NK-92 treated with Interleukin-12 subunit alpha and Interleukin-12 subunit beta, amount 100 ng/mL, for 24 hours (cell line): ENCODE measurements around the gene HMG20A.

ENCODE experiments used
- DNase-seq: peaks from one replicate; lab custom pipeline; 2025; lab: John Stamatoyannopoulos, UW

The HMG20A gene

DNA sequence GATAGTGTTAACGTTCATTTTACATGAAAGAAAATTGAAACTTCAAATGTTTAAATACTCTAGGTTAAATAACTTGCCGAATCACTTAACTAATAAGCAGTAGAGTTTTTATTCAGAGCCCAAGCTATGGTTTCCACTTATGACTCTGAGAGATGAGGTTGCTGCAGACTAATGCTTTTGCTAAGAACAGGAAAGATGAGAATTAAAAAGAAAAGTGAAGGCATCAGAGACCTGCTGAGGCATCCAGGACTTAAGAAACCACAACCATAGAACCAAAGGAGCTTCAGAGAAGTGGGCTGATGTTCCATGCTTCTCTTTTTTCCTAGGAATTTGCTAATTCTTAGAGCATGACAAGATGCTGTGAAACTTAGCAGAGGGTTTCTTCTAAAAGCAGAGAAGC is 9.5 kb downstream of the HMG20A start:
- no peak for DNase-seq

DNA sequence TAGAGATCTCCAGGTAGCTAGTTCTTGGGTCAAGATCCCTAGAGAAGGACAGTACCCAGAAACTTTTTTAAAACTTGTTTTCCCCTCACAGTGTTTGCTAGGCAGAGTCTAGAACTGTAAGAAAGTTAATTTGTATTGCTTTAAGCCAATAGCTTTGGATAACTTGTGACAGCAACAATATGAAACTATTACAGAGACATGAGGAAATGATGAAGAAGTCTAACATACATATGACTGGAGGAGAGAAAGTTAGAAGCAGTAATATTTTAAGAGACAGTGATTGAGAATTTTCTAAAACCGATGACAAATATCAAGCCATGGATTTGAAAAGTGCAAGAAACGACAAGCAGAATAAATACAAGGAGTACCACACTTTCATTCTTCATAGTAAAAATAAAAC is 10.0 kb downstream of the HMG20A start:
- no peak for DNase-seq

DNA sequence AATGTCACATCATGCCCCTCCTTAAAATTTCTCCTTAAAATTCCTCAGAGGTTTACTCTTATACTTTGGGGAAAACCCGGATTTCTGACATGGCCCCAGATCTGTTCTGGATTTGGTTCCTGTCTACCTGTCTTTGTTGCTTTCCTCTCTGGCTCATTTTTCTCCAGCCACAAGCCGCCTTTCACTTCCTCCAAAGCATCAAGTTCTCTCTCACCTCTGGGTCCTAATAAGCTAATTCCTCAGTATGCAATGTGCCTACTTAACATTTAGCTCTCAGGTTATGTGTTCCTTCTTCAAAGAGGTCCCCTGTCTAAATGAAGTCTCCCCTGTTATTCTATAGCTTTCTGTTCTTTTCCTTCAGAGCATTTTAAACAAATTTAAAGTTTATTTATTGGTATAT is 16.1 kb downstream of the HMG20A start:
- no peak for DNase-seq

DNA sequence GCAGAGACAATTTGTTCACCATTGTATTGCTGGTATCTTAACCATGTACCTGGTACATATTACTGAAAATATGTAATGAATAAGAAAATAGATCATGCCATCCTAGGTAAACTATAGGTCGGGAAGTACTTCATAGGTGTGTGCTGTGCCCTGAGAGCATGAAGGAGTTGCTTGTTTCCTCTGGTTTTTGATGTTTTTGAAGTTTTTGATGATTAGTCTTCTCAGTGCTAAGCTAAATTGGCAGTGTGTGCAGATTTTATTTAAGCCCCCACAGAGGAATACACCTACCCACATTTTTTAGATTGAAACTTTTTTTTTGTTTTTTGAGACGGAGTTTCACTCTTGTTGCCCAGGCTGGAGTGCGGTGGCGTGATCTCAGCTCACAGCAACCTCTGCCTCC is 16.6 kb downstream of the HMG20A start:
- no peak for DNase-seq

DNA sequence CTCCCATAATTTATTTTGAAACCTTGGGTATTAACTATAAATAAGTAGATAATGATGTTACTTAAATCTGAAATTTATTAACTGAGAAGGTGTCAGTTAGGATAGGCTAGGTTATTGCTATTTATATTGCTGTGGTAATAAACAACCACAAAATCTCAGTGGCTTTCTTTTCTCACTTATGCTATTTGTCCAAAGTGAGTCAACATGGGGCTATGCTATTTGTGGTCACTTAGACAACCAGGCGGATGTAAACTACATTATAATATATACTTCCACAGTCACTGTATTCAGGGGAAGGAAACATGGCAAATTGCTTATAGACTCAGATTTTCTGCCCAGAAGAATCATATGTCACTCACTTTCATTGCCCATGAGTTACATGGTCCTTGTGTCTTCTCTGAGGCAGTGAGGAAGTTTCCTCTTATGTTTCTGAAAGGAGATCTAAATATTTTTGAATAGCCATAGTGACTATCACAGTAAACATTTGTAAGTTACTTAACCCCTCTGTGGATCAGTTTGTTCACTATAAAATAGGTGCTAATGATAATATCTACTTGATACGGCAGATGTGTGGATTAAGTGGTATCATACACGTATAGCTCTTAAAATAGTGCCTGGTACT is 19.8 kb downstream of the HMG20A start:
- no peak for DNase-seq

DNA sequence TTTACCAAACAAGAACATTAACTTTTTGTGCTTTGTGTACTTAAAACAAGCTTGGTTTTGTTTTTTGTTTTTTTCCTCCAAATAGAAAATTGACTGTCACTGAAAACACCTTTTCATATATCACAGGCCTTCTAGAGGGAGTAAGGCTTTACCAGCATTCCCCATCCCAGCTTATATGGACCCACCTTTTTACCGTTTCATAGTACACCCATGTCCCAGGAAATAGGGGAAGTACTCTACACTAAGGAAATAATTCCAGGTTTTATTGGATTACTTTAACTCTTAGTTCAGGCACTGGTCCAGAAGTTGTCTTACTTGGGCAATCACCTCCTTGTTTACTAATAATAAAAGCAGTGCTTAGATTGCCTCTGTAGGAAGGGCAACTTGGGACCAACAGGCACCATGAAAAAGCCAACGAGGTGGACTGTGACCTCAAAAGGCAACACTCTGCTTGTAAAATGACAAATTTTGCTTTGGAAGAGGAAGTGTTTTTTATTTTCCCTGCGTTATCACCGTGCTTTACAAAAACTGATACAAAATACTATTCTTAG is 26.2 kb downstream of the HMG20A start:
- DNase-seq = no peak

DNA sequence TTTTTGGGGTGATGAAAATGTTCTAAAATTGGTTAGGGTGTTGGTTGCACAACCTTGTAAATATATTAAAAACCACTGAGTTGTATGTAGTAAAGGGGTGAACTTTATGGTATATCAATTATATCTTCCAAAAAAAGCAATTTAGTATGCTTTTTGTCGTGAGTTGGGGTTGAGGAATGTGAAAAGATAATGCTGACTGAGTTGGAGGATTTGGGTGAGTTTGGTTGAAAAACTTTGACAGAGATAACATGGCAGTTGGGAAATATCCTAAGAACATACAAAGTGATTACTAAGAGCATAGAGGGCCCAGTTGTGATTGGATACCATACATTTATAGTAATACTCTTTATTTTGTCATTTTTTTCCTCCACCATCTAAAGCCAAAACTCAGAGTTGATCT is 33.6 kb downstream of the HMG20A start:
- DNase-seq = no peak

DNA sequence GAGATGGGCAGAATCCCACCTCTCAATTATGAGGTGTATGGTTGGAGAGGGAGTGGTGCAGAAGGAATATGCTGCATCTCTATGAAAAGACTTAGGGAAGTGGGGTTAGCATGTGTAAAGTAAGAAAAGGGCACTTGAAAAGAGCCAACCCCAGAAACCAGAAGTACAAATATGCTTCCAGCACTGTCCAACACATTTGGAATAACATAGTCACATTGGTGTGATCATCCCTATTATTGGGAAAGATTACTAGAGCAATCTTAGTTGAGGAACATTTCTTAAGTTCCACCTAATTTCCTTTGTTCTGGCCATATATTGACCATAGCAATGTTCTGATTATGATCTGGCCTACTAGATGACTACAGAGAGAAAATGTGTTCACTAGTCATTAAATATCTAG is 34.3 kb downstream of the HMG20A start:
- DNase-seq = no peak

DNA sequence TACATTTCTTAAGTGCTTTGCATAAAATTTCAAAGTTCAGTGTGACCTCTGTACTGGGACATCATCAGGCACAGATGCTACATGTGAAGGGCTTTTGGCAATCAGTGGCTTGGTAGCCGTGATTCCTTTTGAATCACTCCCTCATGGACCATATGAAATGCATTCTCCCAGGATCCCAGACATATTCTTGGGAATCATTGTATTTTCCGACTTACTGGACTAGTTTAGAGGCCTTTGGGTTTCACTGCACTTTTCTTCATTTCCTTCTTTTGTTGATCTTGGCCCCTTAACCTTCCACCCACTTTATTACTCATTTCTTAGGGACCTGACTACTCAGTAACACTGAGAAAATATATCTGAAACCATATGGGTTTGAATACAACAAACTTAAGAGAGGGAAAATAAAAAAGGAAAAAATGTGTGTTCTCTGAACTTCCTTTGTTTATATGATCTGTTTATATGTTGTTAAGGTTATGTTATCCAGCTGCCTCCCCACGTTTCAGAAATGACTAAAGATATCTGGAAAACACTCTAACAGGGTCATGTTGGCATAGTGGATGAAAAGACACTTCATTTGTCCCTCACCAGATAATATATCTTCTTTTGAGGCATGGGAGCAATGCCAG is 35.1 kb downstream of the HMG20A start:
- no peak for DNase-seq

DNA sequence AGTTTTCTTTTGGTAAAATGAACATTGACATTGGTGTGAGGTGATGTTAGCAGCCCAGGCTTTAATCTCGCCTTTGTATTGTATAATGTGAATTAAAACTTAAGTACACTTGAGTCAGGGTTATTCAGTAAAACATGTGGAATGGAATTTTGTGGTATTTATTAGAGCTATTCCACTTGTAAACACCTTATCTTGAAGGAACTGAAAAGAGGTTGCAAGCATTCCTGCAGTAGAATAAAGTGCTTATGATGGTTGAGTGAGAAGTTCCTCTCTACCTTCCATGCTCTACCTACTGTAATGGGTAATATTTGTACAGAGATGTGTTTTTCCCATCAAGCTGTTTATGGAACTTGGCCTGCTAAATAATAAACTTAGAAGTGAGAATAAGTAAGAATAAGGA is 36.1 kb downstream of the HMG20A start:
- no peak for DNase-seq

DNA sequence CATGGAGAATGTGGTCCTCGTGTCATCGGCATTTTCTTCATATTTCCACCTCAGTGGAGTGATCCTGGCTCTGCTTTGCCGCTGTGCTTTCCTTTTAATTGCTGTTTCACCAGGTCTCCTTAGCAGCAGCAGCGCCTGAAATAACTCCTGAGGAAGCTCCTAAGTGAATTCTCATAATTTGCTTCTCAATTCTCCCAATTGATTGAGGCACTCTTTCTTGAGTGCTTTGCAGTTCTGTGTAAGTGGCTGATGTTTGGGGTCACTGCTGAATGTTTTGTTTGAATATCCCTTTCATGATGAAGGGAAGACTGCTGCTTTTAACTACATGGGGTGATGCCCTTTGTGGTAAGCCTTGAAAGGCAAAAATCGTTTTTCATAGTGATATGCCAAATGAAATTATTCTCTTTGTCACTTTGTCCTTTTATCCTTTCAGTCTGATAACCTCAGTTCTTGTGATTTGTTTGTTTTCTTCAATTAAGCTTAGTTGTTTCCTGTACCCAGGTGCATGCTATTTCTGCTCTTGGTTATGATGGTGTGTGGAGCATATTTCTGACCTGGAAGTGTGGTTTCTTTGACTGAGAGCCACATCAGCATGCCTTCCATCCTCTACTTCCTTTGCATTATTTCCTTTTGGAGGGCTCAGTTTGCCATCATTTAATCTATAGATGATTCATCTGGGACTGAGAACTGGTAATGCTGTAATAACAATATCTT is 36.7 kb downstream of the HMG20A start:
- no peak for DNase-seq

DNA sequence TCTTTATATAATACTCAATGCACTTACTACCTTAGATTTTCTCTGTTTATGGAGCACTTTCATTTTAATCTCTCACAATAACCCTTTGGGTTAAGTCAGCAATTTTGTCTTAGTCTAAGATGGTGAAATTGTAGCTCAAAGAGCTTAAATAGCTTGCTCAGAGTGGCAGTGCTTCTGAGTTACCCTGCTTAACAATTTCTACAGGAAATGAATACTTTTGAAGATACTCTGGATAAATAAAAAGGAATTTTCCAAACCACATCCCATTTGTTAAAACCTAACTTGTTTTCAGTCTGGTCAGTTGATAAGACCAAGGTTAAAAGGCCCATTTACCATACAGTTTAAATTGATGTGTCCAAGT is 37.2 kb downstream of the HMG20A start:
- DNase-seq = no peak

DNA sequence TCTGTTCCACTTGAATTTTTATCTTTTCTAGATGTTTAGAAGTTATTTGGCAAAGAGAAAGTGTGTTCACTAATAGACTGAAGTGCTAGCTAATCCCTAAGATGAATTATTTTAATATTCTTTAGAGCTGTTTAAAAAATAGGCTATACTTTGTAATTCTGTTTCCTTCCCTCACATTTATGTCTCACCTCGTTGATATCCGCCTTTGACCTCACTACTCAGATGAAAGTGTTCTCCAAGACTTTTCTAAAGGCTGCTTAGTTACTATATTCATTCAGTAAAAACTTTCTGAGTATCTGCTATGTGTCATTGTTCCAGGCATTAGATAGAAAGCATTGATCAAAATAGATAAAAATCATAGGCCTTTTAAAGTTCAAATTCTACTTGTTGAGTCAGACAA is 38.3 kb downstream of the HMG20A start:
- no peak for DNase-seq

DNA sequence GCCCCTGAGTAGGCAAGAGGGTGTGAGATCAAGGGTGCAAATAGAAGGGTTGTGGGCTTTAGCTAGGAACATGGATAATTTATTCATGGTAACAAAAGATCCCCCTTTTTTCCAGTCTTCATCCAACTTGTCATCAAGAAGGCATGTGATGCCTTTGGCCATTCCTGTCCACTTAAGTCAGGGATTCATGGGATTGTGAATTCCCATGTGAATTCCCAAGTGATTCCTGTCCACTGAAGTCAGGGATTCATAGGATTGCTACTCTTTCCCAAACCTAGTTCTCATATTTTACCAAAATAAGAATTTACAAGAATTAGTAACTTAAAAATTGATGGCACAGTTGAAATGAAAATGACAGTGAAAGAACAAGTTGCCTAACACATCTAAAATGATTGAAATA is 40.8 kb downstream of the HMG20A start:
- no peak for DNase-seq

DNA sequence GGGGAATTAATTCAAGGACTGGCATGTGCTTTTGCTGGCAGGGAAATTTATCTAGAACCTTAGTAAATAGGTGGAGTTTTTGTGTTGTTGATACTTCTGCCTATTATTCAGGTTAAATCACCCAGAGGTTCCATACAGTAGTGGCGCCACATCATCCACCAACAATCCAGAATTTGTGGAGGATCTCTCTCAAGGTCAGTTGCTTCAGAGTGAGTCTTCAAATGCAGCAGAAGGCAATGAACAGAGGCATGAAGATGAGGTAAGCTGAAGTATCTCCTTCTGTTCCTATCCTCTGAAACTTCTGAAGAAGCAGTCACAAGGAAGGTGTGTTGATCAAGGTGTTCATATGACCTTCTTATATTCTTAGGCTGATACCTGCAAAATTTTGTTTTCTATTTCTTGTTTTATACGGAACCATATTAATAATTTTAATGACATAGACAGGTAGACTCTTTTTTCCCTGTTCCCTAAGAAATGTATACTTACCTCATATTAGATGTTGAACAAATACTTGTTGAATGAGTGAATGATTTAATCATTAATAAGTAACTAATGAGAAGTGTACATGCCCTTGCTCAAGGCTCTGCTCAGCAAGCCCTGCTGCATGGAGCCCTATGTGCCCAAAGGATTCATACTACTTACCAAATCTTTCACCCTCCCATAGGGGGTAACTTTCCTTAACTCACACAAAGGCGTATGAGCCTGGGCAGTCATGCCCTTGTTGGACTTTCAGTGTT is 43.6 kb downstream of the HMG20A start:
- no peak for DNase-seq

DNA sequence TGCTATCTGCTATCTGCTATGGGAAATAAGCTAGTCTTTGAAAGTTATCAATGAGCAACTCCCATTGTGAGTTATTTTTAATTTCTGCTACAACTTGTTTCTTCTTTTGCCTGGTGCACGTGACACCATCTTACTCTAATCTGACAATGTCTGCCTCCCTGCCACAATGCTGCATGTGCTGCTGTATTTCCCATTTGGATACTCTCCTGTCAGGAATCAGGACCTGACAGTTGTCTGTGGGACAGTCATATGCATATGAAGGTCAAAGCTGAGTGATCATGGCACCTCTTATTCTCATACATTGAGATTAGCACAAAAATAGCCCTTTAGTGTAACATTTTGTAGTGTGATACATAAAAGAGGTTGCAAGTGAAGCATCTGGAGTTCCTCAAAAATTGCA is 45.8 kb downstream of the HMG20A start:
- no peak for DNase-seq

DNA sequence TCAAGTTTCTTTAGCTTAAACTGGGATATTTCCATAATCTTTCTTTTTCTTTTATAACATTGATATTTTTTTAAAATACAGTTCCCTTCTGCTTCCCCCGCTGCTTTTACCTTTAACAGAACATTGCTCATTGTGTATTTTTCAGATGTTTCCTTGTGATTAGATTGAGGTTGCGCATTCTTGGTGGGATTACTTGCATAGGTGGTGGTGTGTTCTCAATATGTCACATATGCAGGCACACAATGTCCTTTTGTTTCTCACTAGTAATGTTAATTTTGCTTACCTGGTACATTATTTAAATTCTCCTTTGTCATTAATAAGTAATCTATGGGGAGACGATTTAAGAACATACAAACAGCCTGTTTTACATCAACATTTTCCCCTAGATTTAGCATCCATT is 48.2 kb downstream of the HMG20A start:
- no peak for DNase-seq

DNA sequence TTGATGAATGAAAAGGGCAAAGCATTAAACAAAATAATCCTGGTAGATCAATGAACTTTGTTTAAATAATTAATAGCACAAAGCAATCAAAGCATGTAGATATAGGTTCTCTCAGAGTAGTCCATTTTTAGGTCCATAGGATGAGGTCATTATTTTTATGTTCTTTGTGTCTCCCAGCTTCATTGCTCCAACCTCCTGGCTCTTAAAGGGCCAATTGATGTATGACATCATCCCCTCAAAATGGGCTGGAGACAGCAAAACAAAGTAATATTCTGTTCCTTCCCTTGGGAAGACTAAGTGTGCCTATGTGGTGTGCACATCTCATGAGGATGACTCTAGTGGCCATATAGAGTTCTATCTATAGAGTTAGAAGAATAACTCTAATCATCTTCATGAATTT is 49.5 kb downstream of the HMG20A start:
- no peak for DNase-seq

DNA sequence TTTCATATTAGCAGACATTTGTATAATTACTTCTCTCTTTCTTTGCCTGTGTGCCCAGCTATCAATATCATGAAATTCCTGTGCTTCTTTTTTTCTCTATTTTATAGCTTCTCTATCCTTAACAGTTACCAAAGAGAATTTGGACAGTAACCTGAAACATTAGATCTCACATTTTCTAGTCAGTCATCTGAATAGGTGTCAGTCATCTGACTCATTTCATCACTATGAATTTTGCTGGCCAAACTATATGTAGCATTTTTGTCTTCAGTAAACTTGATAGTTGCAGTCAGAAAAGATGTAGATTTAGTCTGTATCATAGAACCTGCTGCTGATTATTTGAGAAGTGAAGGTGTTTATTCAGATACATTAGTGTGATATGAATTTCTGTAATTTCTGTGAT is 52.6 kb downstream of the HMG20A start:
- DNase-seq = no peak

DNA sequence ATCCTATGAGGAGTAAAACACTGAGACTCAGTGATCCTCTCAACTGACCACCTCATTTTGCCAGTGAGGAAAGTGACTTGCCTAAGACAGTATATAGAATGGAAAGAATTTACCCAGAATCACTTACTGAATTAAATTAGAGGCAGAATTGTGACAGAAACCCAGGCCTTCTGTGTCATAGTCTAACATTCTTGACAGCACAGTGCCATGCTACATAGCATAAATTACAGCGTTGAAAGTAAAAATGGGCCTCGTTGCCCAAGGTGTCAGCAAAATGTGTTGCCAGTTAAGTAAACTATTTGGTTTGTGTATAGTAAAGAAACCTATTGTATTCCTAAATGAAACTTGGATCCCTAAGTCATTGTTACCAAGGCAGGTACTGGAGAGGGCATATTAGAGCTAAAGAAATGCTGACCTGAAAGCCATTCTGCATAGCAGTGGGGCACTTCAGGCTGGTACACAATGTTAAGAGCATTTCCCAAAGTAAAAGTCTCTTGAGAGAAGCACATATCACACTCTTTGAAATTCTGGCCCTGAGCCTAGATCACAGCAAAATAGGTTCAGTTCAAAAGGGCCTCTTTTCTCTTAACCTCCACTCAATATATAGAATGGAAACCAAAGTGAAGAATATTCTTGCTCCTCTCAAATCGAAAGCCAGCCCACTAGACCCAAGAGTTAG is 53.8 kb downstream of the HMG20A start:
- DNase-seq = no peak

DNA sequence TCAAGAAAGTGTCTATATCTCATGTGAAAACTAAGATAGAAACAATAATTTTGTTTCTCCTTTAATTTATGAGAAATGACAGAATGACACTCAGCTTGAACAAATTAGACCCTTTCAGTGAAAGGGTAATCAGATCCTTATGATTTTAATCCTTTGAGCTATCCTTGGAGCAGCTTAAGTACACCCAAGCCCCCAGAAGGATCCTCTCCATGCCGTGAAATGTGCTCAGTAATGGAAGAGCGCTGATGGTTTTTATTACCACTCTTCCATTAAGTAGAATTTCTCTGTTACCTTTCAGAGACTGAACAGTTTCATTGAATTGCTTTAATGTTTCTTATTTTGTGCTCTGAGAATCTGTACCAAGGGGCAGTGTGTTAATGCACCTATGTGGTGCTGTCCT is 54.3 kb downstream of the HMG20A start:
- no peak for DNase-seq

DNA sequence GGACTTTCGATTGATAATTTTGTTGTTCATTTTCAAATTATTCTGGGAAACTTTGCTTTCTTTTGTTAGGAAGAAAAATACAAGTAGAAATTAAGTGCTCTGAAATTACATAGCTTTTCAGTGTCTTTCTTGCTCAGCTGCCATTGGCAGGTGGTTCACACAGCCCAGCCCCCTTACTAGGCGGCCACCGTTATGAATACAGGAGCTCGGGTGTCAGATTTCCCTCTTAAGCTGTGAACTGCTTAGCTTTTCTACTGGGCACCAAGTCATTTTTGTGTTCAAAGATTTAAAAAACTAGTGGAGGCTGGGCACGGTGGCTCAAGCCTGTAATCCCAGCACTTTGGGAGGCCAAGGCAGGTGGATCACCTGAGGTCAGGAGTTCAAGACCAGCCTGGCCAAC is 55.2 kb downstream of the HMG20A start:
- DNase-seq = no peak
